ENCODE measurements around the gene PDE3A. TPM values are rescaled to one million over a fixed set of nuclear protein-coding genes. Genes with fewer than 3 reads are reported as not detected.

The PDE3A gene
- total and polyA plus RNA-seq, 2 of the 4 experiments (the other 2 are of a cell fraction) = 0.09 to 0.18 TPM

DNA sequence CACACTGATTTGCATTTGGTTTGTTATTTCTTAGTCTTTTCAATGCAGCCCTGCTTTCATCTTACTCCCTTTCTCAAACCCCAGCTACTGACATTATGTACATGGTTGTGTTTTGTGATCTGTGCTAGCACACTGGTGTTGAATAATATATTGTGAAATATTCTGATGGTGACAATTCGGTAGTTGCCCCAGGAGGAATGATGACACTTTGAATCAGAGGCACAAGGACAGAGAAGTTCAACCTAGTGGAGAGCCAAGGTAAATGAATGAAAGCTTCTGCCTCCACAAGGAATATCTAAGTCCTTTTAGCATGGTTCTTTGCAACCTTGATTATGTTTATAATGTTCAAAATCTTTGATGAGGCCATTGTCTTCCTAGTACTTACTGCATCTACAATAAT is 159.9 kb downstream of the PDE3A start:
- peak overlapping the region; percentile 79 for H2BK5ac ChIP-seq (ENCODE audit: low read depth, low read length, poor library complexity, severe bottlenecking)
- no peak overlapping the region for H2BK20ac ChIP-seq (ENCODE audit: low read depth, low read length)
- no TSS peak for BruUV-seq (replicated peaks)
- H3K9ac ChIP-seq (ENCODE audit: low read depth, low read length) = peak overlapping the region; percentile 45; the same call in 1 of the 2 replicates
- dilution Hi-C loops (cut with HindIII; ENCODE audit: low sequenced_read_pairs, unreplicated experiment) (no loop called here), intact Hi-C loops (cut with micrococcal nuclease) (loop anchor here (1.0 kb wide), 1 partner anchor 18 kb away; no protein-coding TSS in a partner anchor), in situ Hi-C loops (cut with MboI; ENCODE audit: low sequenced_read_pairs) (no loop called here)
- H3K27me3 ChIP-seq (ENCODE audit: control insufficient read depth, insufficient read depth, low read length) = no peaks in the 10 kb centered on the region
- peaks cover 10% of the 10 kb centered on the region; the same call in 1 of the 2 replicates for H3K4me1 ChIP-seq (ENCODE audit: control insufficient read depth, insufficient read depth, low read length)
- H3K9me1 ChIP-seq (ENCODE audit: insufficient read depth, low read length) = no peaks in the 10 kb centered on the region
- peak overlapping the region; percentile 62; the same call in 1 of the 2 replicates for H2BK120ac ChIP-seq (ENCODE audit: low read depth, low read length)
- WGBS, 2 experiments (ENCODE audit: extremely low coverage in 2 of 2, insufficient read length in 1 of 2) = no CpG with 5 or more reads among the region's 1 CpG
- H2AFZ ChIP-seq (replicated peaks; ENCODE audit: low read length, poor library complexity) = no peak overlapping the region
- no peak overlapping the region; the same call in 1 of the 2 replicates for H3K14ac ChIP-seq (replicated peaks; ENCODE audit: low read depth, low read length)
- no peak overlapping the region for H2AK9ac ChIP-seq (replicated peaks; ENCODE audit: low read depth, low read length, poor library complexity)
- H3K23ac ChIP-seq (ENCODE audit: low read depth, low read length) = peak overlapping the region; percentile 39; the same call in 1 of the 2 replicates
- H3K4ac ChIP-seq (ENCODE audit: low read depth, low read length) = peak overlapping the region; percentile 10; the same call in 1 of the 2 replicates
- H3K18ac ChIP-seq (ENCODE audit: low read depth, low read length) = peak overlapping the region; percentile 87
- no peaks in the 10 kb centered on the region for H3K36me3 ChIP-seq (ENCODE audit: control insufficient read depth, insufficient read depth, low read length)
- no peak overlapping the region for H4K91ac ChIP-seq (ENCODE audit: insufficient read depth, low read depth, low read length)
- no peaks in the 10 kb centered on the region for H4K20me1 ChIP-seq (ENCODE audit: insufficient read depth, low read length)
- no peak overlapping the region for H3K4me3 ChIP-seq (ENCODE audit: insufficient read depth, low read depth, low read length)
- H3K79me1 ChIP-seq (ENCODE audit: low read depth in 1 of 2, low read length in 2 of 2) = no peaks in the 10 kb centered on the region
- DNase-seq = no peak
- peak overlapping the region; percentile 16; the same call in 1 of the 2 replicates for H3K56ac ChIP-seq (ENCODE audit: extremely low read depth, insufficient read depth, low read length)
- POLR2A ChIA-PET (ENCODE audit: unreplicated experiment) = no interaction called here
- no peak for ATAC-seq (ENCODE audit: low read depth)
- peak overlapping the region; percentile 76 for H4K5ac ChIP-seq (ENCODE audit: low read depth, low read length)
- H3K9me3 ChIP-seq (ENCODE audit: control insufficient read depth, insufficient read depth, low read length) = no peaks in the 10 kb centered on the region
- H3K27ac ChIP-seq (ENCODE audit: insufficient read depth, low read length) = peak overlapping the region; percentile 81; the same call in 1 of the 2 replicates
- peak overlapping the region; percentile 72 for H3K4me2 ChIP-seq (ENCODE audit: low read depth, low read length)
- TF ChIP-seq MAZ (IDR thresholded peaks at IDR 0.05; ENCODE audit: borderline replicate concordance, low read depth, low read length) (no peak), MAFK (IDR thresholded peaks at IDR 0.05; ENCODE audit: low read depth, low read length) (no peak), CEBPB (IDR thresholded peaks at IDR 0.05; ENCODE audit: low read depth, low read length) (peak; percentile 33; the same call in 1 of the 2 replicates), RFX5 (IDR thresholded peaks at IDR 0.05; ENCODE audit: low read depth, low read length) (no peak)
- H2AK5ac ChIP-seq (ENCODE audit: low read depth, low read length) = no peak overlapping the region
- H4K8ac ChIP-seq (ENCODE audit: low read depth in 2 of 2, low read length in 2 of 2) = peak overlapping the region; percentile 44 to 65; a peak in 2 of 4 replicates
- CTCF ChIA-PET = interaction anchor here (0.6 kb wide), 1 partner anchor 20 kb away, joined by 4 read pairs; no protein-coding TSS in a partner anchor
- no peak overlapping the region; the same call in 2 of the 3 replicates for H2BK15ac ChIP-seq (ENCODE audit: low read depth, low read length)

Measured in IMR-90 (cell line).